Renal cortex interstitium (tissue), 11 donors: ENCODE data around the gene COLQ. TPM values are rescaled to one million over a fixed set of nuclear protein-coding genes. Genes with fewer than 3 reads are reported as not detected.
A peak's percentile ranks its signal among the peaks of the same experiment; 100 is the strongest.

Experiments used
- DNase-seq, 11 donors: peaks; one replicate each; pipeline ENCODE4 v3.0.0-alpha.2; 2013; ENCODE audit warnings: low read depth in 9 of 11, low spot score in 4 of 11; ENCODE audit errors: extremely low read depth in 1 of 11
- polyA plus RNA-seq, 3 donors: library from polyadenylated mRNA; unstranded; fragments of 120-200 nt; gene quantifications; one replicate each; pipeline ENCODE4 v1.2.1, GENCODE V29; 2013; ENCODE audit not compliant: insufficient read length in 3 of 3

COLQ gene
- polyA plus RNA-seq, 3 donors, result 4.0 to 8.9 (median 6.1) TPM

DNA sequence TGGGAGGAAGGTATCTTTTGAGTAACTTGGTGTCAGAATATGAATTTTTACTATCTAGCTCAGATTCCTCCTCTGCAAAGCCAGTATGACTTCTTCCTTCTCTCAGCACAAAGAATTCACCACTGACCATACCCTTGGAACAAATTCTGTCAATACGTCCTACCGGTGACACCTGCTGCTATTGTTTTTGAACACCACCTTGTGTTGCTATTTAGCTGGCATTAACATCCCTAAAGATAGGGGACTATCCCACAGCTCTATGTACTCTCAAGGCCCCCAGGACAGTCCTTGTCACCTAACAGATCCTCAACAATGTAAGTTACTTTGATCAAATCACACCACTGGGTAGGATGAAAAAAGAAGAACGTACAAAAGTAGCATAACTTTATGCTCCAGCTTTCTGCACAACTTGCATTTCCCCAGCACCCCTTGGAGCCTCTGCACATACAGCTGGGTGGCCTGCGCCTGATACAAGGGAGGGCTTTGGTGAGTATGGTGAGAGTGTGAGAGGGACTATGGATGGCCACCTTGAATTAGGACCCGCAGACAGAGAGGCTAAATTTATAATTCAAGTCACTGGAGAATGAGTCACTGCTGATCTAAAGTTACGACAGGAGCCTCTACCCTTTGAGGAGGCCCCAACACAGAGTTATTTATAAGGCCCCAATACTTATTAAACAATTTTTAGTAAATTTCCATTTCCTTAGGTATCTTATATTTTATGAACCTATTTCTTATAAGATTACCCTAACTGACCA is 2.3 kb upstream of the COLQ start:
- no peak for DNase-seq

DNA sequence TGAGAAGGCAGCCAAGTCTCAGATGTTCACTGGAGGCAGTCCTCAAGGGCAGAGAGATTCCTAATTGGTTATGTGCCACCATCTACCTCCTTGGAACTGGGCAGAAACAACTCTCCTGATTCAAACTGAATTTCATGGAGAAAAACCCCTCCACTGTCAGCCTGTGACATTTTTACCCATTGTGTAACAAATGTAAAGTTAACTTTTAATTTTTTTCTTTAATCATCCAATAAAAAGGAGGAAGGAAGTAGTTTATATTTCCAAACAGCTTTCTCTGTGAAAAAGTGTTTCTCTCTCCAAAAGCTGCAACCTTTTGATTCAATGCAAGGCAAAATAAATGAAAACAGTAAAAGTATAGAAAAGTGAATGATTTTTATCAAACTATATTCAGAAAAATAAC is 510 bp upstream of the COLQ start:
- no peak for DNase-seq

DNA sequence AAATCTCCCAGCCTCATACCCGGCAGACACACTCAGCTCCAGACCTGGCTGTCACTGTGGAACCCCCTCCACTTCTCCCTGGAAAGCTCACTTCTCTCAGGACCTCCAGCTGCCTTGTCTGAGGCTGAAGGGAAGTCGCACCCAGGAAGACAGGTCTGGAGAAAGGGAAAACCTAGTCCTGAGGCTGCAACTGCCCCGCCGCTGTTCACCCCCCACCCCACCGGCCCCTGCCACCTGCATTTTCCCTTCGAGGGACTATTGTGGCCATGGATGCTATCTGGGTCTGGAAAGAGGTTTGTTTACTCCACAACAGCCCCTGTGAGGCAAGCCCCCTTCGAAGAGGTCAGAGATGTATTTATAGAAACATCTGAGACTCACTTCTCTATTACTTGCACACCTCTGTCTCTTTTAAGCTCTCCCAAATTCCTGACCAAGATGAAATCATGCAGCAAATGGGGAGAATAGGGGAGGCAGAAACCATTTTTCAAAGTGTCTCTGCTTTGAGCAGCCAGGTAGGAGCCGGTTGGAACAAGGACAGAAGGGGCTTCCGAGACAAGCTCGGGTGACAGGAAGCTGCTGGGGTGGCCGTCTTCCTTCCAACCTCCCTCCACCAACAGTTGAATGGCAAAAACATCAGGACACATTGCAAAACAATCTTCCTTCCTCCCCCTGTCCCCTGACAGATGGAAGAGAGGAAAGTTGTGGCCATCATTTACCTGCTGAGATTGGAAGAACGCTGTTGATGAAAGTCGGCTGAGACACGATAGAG is 518 bp downstream of the COLQ start:
- DNase-seq, result no peak

DNA sequence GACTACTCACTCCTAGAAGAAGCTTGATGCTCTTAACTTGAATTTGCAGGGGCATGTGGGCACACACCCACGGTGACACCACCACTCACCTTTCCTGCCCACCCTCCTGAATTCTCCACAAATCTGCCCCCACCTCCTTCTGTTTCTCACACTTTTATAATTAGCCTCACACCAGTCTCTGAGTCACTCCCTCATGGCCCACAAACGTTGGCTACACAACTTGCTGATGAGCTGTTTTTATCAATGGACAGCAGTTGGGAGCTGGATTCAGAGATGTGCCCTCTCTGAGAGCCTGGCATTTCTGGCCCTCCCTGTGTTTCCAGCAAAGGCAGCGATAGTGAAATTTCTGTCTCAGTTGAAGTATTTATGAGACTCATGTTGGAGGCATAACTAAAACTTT is 1.3 kb downstream of the COLQ start:
- no peak for DNase-seq

DNA sequence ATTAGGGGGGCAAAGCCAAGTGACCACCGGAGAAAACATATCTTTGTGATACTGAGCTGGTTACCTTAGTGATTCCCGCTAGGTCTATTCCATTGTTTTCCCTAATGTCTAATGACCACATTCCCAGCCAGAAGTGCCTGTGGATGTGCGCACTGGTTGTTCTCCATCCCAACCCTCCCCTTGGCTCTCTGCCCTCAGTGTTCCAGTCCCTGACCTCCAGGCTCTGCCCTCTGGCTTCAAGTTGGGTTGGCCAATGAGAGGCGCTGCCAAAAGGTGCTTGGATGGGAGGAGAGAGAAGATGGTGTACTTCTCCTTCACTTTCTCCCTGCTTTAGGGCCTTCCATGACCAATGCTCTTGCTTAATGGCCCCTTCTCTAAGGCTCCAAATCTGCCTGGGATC is 2.4 kb downstream of the COLQ start:
- DNase-seq, result no peak

DNA sequence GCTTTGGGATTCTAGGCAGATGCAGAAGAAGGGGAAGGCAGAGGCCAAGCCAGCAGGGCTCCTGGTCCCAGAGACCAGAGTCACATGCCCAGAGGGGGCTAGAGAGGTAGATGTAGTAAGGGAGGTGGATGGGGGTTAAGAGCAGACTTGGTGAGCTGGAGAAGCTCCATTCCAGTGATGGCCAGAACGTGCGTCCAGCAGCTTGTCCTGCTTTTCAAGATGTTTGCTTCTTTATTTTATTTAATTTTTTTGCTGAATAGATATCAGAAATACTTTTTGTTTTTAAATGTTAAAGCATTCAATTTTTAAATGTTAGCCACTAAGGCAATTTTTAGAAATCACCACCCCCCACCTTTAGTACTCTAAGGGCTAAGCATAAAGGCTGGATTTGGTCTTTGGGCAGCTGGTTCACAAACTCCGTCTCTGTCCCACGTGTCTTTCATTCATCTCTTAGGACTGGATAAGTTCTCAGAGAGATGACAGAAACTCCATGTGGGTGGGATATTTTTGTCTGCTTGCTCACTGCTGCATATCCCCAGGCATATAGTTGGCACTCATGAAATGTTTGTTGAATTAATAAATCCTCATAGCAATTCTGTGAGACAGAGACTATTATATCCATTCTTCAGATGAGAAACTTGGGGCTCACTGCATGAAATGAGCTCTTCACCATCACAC is 6.7 kb downstream of the COLQ start:
- DNase-seq, result no peak

DNA sequence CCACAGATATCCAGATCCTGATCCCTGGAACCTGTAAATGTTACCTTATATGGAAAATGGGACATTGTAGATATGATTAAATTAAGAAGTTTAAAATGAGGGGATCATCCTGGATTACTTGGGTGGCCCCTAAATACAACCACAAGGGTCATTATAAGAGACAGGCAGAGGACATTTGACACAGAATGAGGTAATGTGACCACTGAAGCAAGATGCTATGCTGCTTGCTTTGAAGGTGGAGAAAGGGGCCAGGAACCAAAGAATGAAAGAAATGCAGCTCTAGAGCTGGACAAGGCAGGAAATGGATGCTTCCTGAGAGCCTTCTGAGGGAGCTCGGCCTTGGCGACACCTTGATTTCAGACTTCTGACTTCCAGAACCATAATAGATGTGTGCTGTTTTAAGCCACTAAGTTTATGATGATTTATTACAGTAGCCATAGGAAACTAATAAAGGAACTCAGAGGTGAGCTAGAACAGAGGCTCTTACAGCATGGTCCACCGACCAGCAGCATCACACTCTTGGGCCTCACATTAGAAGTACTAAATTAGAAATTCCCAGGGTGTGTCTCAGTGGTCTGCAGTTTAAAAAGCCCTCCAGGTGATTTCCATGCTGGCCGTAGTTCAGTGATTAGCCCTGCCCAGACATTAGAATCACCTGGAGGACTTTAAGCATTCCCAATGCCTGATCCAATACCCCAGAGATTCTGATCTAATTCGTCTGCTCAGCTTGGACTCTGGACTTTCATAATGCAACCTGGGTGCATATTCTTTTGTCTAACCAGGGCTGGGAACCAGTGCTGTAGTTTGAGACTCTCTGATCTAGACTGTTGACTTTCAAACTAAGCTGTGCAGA is 7.5 kb downstream of the COLQ start:
- no peak for DNase-seq

DNA sequence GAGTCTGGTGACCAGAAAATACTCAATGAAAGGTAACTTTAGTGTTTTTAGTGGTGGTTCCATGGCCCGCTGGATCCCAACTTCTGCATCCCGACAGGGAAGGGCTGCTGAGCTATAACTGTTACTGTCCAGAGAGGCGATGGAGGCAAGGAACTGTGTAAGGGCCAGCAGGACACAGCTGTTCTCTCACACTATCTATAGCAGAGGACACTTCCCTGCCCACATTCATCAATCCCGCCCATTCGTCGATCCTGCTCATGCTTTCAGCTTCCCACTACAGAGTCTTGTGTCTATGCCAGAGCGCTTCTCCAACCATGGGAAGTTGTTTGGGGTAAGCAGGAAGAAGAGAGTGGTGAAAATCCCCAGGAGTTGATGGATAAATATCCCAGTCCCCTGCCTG is 8.4 kb downstream of the COLQ start:
- no peak for DNase-seq

DNA sequence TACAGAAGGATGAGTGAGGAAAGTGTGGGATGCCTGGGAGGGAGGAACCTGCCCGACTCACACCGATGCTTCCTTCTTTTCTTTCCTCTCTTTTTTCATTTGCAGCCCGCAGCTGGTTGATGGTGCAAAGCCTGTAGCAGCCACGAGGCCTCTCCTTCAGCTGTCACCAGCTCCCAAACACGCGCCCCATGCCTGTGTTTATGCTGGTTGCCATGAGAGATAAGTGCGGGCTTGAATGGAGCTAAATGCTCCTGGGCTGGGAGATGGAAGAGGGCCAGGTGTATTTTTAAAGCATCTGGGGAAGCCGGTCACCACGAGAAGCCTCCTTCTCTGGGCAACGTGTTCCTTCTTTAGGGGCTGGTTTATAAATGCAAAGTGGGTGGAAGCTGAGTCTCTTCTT is 9.3 kb downstream of the COLQ start:
- DNase-seq, result peak in 1 of 11 donors; percentile 43

DNA sequence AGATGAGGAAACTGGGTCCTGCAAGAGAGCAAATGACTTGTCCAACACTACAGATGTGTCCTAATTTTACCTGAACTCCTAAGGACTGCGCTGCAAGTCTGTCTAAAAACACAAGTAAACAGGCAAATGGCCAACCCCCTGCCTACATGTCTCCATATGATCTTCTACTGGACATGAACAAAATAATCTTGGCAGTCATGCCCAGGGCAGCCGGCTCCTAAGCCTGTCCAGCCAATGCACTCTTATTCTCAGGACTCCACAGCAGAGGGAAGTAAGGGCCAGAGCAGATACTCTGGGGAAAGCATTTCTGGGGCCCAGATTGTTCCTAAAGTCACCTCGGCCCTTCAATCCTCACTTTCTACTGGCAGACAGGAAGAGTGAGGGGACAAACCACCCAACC is 10.3 kb downstream of the COLQ start:
- DNase-seq, result no peak

DNA sequence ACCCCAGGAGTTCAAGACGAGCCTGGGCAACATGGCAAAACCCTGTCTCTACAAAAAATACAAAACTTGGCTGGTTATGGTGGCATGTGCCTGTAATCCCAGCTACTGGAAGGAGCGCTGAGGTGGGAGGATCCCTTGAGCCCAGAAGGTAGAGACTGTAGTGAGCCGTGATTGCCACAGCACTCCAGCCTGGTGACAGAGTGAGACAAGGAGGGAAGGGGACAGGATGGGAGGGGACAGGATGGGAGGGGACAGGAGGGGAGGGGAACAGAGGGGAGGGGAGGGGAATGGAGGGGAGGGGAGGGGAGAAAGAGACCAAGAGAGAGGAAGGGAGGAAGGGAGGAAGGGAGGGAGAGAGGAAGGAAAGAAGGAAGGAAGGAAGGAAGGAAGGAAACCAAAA is 11.0 kb downstream of the COLQ start:
- no peak for DNase-seq

DNA sequence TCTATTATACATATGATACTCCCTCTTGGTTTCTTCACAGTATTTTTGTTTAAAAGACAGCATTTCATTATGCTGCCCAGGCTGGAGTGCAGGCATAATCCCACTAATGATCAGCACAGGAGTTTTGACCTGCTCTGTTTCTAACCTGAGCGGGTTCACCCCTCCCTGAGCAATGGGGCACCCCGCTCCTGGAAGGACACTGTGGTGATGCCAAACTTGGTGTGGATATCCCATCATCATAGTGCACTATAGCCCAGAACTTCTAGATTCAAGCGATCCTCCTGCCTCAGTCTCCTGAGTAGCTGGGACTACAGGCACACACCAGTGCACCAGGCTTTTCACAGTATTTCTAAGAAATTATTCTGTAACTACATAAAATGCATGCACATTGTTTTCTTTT is 14.9 kb downstream of the COLQ start:
- DNase-seq, result no peak

DNA sequence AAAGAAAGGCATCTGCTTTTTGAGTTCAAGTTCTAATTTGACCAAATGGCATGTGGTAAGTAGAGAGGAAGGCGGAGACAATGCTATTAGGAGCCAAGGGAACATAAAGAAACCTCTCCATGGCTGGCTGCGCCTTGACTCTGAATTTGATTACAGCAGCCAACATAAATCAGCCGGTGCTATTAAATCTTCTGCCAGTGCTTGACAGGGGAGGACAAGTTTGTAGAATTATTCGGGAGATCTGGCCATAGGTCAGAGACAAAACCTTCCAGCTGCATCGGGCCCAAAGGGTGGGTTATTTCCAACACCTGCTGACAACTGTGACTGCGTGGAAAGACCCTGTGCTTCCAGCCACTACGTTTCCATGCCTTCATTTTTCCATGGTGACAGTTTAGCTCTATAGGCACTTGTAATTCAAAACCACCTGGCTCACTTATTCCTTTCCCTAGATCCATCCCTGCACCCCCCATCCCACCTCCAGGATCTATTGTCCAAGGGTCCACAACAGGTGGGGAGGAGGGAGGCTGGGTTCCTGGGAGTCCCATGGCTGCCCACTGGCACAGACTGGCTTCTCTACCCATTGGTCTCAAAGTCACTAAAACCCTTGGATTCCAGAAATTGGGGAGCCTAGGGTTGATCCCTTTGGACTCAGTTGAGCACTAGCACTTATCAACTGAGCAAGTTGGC is 15.9 kb downstream of the COLQ start:
- DNase-seq, result peak; percentile 49 to 91 (median 73)

DNA sequence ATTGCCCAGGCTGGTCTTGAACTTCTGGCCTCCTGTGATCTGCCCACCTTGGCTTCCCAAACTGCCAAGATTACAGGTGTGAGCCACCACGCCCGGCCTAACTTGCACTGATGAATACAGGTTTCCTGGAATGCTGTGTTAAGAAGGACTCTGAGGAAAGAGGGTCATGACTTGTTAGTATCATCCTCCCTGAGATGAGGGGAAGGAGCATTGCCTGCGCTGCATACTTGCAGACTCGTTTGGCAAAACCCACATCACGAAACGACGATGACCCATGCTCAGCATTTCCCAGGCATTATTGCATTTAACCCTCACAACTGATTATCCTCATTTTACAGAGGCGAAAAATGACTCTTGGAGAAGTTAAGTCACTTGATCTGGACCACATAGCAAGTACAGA is 18.9 kb downstream of the COLQ start:
- no peak for DNase-seq

DNA sequence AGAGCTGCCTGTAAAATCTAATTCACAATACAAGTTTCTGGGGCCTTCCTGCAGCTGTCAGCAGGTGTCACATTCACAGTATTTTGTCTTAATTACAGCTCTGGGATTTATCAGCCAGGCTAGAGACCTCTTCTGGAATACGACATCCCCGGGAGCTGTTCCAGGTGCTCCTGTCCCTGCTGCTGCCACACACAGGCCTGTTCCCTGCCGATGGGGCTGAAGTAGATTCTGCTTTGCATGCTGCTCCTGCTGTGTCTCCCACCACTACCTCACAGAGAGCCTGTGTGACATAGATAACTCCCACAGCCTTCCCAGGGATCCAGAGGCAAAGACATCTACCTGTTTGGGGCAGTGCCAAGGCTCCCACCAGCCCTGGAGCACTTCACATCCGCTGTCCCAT is 20.4 kb downstream of the COLQ start:
- no peak for DNase-seq

DNA sequence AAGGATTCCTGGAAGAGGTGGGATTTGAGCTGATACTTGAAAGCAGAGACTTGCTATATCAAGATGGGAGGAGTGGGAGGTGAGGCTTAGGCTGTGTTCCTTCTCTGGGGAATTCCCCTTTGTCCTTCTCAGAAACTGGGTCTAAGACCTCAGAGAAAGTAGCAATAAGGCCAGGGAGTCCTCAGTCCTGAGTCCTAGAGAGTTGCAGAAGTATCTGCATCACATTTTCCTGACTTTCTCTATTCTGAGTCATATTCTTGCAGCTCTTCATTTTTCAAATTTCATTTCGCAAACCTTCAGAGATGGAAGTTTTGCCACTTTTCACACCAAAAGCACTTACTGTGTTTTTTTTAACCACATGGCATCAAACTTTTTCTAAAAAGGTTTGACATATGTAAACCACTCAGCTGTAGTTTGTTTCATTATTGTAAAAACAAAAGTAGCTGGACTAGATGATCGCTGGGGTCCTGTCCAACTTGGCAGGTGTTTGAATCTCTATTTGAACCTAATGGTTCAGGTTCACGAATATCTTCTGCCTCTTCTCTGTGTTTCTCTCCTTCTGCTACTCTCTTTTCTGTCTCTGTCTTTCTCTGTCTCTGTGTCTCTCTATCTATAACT is 21.3 kb downstream of the COLQ start:
- DNase-seq, result no peak

DNA sequence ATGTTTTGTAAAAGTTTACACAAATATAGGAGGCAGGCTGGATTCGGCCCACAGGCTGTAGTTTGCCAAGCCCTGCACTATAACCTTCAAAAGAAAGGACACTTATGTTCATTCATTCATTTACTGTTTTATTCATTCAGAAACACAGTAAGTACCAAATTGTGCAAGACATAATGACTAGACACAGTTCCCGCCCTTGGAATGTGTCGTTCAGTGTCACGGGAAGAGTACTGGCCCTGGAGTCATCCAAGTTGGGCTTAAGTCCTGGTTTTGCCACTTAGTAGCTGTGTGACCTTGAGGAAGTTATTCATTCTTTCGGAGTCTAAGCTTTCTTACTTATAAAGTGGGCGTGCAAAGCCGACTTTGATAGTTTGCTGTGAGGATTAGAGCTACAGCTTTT is 22.0 kb downstream of the COLQ start:
- no peak for DNase-seq

DNA sequence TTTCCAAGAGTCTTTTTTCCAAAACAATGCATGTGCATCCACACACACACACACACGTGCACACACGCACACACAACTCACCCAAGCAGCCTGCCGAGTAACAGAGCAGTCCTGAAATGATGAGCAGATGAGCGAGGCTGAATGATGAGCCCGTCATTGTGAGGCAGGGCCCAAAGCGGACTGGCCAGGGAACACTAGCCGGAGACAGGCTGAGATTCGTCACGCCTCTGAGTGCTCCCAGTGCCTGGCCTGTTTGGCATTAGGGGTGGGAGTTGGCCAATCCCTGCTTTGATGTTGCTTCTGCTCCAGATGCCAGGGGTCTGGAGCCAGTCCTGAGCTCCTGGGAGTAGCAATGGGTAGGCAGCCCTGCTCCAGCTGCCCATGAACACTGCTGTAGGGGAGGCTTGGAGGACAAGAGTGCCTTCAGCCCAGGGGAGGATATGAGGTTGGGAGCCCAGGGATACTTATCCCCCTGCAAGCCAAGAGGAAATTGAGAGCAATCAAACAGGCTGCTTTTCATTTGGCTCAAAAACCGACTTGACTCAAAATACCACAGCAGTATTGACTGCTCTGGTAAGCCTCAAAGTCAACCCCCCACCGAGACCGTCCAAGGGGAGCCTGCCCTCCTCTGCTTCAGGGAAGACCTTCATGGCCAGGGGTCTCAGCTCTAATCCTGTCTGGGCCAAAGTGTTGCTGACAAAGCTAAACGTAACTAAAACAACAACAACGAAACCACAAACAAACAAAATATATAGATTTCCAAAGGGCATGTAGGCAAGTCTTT is 22.9 kb downstream of the COLQ start:
- no peak for DNase-seq
